ENCODE results near the gene ZBTB5. TPM values are rescaled to one million over a fixed set of nuclear protein-coding genes. Genes with fewer than 3 reads are reported as not detected.

Gene ZBTB5
- total and polyA plus RNA-seq, 9 of the 15 experiments (the other 6 are each of a cell fraction or from before 2014, with no cell fraction given) = 2.3 to 43.2 (median 15.5) TPM

- TF ChIP-seq AFF4 (CRISPR knock-in tag; IDR thresholded peaks at IDR 0.05) = peak; percentile 85
- TF ChIP-seq NR2F6 (CRISPR knock-in tag; IDR thresholded peaks at IDR 0.05) = no peak
- 0 out of 2 replicates have a peak, but pooled peaks have one; percentile 22 for TF ChIP-seq CREB3 (tag; conservative IDR thresholded peaks at IDR 0.05; ENCODE audit: low read depth)
- no peak for TF ChIP-seq NONO (IDR thresholded peaks at IDR 0.05; ENCODE audit: low read depth in 2 of 2, low read length in 1 of 2)
- TF ChIP-seq ETV6 (IDR thresholded peaks at IDR 0.05; ENCODE audit: borderline replicate concordance in 1 of 2, low read depth in 2 of 2, low read length in 1 of 2) = no peak
- TF ChIP-seq ETV6 (CRISPR knock-in tag; IDR thresholded peaks at IDR 0.05; ENCODE audit: borderline replicate concordance) = no peak
- TF ChIP-seq THAP12 (CRISPR knock-in tag; IDR thresholded peaks at IDR 0.05) = no peak; the same call in 1 of the 2 replicates
- TF ChIP-seq ZNF140 (CRISPR knock-in tag; IDR thresholded peaks at IDR 0.05) = no peak
- TF ChIP-seq ZNF224 (CRISPR knock-in tag; IDR thresholded peaks at IDR 0.05) = no peak
- no peak for TF ChIP-seq PRDM10 (IDR thresholded peaks at IDR 0.05; ENCODE audit: partially characterized antibody)
- no peak for TF ChIP-seq ESRRA (IDR thresholded peaks at IDR 0.05; ENCODE audit: borderline replicate concordance, low read depth)
- peak; percentile 67; the same call in 1 of the 2 replicates for TF ChIP-seq ETV5 (CRISPR knock-in tag; IDR thresholded peaks at IDR 0.05; ENCODE audit: low read depth)
- no peak for TF ChIP-seq TFAM (CRISPR knock-in tag; conservative IDR thresholded peaks at IDR 0.05)
- no peak for TF ChIP-seq FUS (optimal IDR thresholded peaks at IDR 0.05; ENCODE audit: low read depth, low read length)
- TF ChIP-seq PYGO2 (tag; IDR thresholded peaks at IDR 0.05) = no peak
Measured at GRCh38 chr9:37464426-37465248, 613 bp downstream of the ZBTB5 start (continued).

Measured in K562 (cell line).